Uterus (tissue), 2 donors: Measurements from ENCODE around the gene CEACAM18.

Experiments used
- CTCF ChIP-seq, 4 experiments: fragments of 200-600 bp in 2 of 4; fragments of 450-650 bp in 2 of 4; sonication (generic) in 2 of 4; IDR thresholded peaks; one replicate each; pipeline ENCODE4 v1.5.1; 2016 to 2019; ENCODE audit warnings: antibody characterized with exemption in 4 of 4, mild to moderate bottlenecking in 2 of 4, moderate library complexity in 1 of 4
- POLR2A ChIP-seq, 2 donors: fragments of 450-650 bp; IDR thresholded peaks; one replicate each; pipeline ENCODE4 v1.6.1; 2016; ENCODE audit warnings: antibody characterized with exemption in 2 of 2, mild to moderate bottlenecking in 1 of 2, moderate library complexity in 1 of 2

GRCh38 chr19:51501594-51502263, 23.4 kb downstream of the CEACAM18 start, which contains the start of gene SIGLEC12:
- TF ChIP-seq POLR2A (IDR thresholded peaks at IDR 0.05): no peak
- TF ChIP-seq CTCF (IDR thresholded peaks at IDR 0.05): no peak
